NCI-H226 (cell line): ENCODE data around the gene CEBPZ.

Experiments
- DNase-seq: peaks from one replicate; pipeline ENCODE4 v3.0.0-alpha.2; 2015

The CEBPZ gene

DNA sequence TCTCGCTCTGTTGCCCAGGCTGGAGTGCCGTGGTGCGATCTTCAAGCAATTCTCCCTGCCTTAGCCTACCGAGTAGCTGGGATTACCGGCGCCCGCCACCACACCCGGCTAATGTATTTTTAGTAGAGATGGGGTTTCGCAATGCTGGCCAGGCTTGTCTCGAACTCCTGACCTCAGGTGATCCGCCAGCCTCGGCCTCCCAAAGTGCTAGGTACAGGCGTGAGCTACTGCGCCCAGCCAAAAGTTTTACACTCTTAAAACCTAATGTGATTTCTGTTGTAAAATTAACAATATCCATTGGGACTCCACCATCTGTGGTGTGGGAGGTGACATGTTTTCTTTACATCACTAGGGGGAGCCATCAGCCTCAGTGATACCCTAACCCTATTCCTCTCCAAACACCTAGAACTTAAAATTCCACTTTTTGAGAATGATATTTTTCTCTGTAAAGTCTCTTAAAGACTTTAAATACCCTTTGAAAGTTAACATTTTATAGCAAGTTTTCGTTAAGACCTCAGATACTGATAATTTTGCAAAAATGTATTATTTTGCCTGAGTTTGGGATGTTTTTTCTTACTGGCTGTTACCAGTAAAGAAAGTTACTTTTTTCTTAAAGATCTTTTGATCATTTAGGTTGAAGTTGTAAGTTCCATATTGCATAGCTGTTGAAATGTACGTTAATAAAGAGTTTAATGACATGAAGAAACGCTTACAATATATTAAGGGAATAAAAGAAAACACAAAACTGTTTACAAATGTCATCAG lies 63.0 kb downstream of the CEBPZ start:
- no peak for DNase-seq

DNA sequence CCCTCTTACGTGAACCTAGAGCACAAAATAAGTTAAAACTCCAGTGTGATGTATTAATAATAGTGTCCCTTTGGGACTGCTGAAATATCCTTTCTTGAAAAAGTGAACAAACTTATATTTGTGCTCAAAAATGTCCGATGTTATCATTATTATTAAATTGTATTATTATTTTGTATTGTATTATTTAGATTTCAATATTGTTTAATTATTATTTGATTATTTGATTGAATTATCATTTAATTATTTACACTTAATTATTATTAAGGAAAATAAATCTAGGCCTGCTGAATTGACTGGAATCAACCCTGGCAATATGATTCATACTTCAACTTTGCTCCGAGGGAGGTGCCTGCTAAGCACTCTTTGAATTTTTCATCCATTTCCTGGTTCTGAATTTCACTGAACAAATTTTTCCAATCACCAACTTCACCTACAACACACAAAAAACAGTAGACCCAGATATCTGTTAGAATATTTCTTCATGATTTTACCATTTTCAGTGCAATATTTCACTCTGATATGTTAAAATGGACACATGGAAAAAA lies 63.7 kb downstream of the CEBPZ start:
- DNase-seq: no peak

DNA sequence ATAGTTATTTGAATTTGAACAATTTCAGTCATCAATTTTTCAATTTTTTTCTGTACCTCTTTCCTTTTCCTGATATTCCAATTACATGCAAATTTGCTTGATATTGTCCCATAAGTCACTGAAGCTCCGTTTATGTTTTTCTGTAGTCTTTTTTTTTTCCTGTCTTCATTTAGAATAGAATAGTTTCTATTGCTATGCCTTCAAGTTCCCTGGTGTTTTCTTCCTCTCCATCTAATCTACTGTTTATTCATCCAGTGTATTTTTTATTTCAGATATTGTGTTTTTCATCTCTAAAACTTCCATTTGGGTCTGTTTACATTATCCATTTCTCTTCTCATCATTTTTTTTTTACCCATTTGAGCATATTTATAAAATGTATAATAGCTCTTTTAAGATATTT lies 66.6 kb downstream of the CEBPZ start:
- DNase-seq: no peak

DNA sequence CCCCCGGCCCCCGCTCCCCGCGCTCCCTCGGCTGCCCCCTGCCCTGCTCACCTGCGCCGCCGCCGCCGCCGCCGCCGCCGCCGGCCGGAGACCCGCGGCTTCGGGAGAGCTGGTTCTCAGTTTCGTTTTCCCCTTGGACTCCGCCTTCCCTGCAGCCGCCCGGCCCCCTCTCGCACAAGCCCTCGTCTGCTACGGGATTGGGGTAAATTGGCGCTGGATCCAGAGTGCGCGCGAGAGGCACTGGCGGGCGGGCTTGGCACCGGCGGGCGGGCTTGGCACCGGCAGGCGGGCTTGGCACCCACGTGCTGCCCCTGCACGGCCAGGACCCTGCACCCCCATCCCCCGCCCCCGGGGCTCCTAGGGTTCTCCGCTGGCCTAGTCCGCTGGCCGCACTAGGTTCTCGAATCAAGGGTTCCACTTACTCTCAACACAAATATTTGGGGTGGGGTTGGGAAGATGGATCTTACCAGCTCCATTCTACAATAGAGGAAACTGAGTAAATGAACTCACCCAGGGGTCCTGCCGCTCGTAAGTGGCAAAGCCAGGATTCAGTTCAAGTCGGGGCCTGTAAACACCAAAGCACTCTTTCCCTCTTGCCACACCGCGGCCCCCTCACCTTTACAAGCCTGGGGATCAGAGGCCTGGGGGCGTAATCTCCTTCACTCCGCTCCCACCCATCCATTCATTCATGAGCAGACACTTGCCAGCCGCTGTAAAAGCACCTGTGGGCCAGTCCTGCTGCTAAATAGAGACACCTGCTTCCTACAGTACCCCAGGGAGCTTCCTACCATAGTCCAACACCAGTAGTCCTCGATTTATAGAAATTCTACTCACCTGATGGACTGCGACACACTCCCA lies 74.3 kb downstream of the CEBPZ start, which contains the start of gene EIF2AK2:
EIF2AK2 (minus strand) TSS at position 124 of the 858 bp plus-strand sequence. CDS start 9,174 bp downstream, outside the sequence.
- DNase-seq: peak; percentile 82

DNA sequence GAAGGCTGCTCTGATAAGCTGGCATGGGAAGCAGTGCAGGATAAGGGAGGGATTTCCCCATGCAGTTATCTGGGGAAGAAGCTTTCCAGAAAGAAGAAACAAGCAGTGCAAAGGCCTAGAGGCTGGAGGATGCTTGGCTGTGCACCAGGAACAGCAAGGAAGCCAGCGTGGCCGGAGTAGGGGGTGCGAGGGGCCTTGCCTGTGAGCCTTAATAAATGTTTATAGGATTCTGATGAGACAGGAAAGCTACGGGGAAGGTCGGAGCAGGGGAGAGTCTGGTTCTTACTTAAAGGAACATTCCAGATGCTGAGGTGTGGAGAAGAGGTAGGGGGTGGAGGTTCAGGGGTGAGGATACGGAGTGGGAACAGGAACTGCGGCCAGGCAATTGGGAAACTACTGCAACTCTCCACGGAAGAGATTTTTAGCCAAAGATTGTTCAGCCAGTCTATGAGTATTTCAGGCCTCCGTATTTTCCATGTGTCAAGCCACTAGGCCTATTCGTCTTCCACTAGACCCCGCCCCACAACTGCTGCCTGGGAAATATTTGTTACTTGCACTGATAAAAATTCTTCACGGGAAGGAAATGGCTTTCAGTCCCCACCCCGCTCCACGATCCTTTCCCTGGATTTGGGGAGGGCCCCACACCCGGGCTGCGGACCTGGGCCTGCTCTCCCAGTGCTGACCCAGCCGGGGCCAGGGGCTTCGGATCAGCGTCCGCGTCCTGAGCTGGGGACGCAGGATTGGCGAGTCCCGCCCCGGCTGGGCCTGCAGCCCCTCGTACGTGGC lies 75.1 kb downstream of the CEBPZ start:
- peak; percentile 52 for DNase-seq

DNA sequence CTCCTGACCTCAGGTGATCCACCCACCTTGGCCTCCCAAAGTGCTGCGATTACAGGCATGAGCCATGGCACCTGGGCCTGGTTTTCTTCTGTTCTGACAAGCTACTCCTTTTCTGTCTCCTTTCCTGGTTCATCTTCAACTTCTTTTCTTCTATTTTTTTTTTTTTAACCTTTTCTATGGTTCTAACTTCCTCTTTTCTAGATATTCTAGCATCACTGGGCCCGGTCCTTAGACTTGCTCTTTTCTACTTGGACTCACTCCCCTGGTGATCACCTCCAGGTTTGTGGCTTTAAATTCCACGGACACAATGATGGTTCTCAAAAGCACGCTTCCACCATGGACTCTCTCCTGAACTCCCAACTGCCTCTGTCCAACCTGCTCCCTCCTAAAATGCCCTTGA lies 76.6 kb downstream of the CEBPZ start:
- no peak for DNase-seq

DNA sequence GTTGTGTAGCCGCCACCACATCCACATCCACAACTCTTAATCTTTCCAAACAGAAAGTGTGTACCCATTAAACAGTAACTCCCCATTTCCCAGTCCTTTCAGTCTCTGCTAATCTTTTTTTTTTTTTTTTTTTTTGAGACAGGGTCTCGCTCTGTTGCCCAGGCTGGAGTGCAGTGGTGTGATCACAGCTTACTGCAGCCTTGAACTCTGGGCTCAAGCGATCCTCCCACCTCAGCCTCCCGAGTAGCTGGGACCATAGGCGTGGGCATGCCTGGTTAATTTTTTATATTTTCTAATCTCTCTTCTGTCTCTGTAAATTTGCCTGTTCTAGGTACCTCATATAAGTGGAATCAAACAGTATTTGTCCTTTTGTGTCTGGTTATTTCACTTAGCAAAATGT lies 78.2 kb downstream of the CEBPZ start:
- DNase-seq: no peak
